Measurements from ENCODE around the gene WIPF2.

WIPF2 gene, protein sequence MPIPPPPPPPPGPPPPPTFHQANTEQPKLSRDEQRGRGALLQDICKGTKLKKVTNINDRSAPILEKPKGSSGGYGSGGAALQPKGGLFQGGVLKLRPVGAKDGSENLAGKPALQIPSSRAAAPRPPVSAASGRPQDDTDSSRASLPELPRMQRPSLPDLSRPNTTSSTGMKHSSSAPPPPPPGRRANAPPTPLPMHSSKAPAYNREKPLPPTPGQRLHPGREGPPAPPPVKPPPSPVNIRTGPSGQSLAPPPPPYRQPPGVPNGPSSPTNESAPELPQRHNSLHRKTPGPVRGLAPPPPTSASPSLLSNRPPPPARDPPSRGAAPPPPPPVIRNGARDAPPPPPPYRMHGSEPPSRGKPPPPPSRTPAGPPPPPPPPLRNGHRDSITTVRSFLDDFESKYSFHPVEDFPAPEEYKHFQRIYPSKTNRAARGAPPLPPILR

DNA sequence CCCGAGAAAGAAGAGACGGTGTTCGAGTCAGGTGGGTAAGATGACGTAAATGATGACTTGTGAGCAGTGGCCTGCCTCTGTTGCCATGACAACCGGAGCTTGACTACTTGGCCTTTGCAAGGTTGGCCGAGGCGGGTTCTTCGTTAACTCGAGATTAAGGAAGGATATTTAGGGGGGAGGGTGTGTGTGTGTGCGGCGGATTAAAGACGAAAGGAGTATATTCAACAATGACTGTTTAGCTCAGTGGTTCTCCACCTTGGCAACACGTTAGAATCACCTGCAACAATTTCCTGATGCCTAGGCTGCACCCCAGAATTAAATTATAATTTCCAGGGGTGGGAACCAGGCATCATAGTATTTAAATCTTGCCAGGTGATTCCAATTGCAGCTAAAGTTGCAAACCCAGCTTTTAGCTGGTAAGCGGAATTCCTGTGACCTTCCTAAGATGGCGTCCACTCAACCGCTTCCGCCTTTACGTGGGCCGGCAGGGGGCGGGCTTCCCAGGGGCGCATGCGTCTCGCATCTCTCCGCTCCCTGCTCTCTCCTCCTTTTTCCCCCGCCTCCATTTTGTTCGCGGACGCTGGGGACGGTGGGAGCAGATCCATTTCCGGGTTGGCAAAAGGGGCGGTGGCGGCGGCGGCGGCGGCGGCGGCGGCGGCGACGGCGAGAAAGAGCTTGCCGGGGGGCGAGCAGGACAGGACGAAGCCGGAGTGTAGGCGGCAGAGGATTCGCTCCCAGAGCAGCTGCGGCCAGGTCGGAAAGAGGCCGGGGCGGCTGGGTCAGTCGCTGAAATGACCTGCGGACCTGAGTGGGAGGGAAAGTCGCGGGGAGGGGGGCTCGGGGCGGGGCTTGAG is at the start of gene WIPF2:
WIPF2 (plus strand) TSS at position 565 of the 854 bp plus-strand sequence. CDS start 37,156 bp downstream, outside the sequence.
- DNase-seq: peak; percentile 98

DNA sequence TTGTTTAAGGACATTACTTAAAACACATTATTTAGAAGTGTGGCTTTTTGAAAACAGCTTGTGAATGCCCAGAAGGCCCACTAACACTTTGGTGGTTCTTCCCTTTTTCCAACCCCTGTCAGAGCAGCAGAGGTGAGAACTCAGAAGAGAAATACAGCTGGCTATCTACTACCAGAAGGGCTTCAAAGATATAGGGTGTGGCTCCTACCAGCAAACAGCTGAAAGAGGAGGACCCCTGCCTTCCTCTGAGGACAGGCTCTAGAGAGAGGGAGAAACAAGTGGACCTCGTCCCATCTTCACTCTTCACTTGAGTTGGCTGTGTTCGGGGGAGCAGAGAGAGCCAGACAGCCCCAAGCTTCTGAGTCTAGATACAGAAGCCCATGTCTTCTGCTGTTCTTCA is 48.8 kb upstream of the WIPF2 start:
- no peak for DNase-seq

DNA sequence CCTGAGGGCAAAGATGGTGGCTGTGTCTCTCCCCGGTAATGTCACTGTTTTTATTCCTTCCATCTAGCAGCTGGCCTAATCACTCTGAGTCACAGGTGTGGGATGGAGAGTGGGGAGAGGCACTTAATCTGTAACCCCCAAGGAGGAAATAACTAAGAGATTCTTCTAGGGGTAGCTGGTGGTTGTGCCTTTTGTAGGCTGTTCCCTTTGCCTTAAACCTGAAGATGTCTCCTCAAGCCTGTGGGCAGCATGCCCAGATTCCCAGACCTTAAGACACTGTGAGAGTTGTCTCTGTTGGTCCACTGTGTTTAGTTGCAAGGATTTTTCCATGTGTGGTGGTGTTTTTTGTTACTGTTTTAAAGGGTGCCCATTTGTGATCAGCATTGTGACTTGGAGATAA is 47.4 kb upstream of the WIPF2 start:
- DNase-seq: no peak

DNA sequence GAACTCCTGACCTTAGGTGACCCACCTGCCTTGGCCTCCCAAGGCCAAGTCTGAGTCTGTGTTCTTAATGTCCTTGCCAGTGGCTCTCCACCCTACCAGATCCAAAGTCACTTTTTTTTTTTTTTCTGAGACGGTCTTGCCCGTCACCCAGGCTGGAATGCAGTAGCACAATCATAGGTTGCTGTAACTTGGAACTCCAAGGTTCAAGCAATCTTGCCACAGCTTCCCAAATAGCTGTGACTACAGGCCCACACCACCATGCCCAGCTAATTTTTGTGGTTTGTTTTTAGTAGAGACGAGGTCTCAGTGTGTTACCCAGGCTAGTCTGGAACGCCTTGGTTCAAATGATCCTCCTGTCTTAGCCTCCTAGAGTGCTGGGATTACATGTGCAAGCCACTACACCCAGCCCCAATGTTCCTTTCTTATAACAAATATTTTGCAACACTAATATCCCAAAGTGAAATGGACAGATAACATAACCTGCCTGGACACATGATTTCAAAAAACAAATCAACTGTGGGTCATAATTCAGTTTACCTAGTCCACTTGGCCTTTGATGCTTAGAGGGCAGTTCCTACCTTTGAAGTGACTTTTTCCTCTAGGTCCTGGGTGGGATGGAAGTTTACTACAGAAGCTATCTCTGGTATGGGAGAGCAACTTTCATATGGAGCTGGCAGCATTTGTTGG is 45.9 kb upstream of the WIPF2 start:
- no peak for DNase-seq

DNA sequence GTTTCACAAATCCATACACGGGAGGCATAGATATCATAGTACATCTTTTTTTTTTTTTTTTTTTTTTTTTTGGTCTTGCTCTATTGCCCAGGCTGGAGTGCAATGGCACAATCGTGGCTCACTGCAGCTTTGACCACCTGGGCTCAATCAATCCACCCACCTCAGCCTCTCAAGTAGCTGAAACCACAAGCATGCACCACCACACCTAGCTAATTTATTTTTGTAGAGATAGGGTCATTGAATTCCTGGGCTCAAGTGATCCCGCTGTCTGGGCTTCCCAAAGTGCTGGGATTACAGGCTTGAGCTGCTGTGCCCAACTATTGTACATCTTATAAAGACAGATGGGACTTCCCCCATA is 45.3 kb upstream of the WIPF2 start:
- DNase-seq: no peak

DNA sequence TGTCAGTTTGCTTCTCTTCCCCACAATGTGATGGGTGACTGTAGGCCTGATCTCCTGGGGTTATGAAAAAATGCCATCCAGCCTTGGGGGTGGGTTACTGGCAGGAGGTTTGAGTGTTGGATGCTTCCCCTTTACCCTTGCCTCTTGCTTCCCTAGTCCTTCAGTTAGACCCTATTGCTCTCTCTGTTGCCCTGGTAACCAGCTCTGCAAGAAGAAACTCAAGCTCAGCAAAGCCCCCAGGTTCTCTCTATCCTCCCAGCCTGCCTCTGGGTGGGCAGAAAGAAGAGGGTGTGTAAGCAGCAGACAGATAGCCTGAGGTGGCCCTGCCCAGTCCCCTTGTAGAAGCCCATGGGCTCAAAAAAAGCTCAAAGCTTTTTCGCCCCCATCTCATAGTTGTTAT is 44.6 kb upstream of the WIPF2 start:
- no peak for DNase-seq

DNA sequence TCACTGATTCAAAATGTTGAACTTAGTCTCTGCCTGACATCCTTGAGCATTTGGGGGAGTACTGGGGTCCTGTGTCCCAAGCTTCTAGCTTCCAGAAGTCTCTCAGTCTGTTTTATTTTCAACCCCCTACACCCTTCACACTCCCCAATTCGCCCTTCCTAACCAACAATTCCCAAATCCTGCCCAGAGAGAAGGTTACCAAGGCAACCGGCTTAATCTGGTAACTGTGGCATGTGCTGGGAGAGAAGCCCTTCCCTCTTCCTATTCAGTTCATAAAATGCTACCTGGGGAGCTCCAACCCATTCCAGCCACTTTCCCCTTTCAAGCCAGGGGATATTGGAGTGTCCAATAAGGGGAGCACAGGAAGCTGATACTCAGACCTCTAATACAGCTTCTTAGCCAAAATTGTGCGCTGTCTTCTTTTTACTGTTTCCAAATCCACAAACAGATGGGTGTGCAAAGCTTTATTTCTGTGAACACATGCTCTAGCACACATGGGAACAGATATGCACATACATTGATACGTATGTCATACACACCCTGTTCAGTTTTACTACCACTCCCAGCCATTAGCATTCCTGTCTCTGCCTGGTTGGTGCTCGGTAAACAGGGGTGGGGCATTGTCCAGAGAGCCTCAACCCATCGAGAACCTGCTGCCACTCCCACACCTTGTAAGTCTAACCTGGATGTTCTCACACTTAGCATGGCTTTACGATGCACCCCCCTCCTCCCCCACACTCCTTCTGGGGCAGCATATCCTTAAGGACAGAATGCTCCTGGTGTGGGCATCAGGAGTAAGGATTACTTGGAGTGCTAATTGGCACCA is 43.0 kb upstream of the WIPF2 start:
- no peak for DNase-seq

DNA sequence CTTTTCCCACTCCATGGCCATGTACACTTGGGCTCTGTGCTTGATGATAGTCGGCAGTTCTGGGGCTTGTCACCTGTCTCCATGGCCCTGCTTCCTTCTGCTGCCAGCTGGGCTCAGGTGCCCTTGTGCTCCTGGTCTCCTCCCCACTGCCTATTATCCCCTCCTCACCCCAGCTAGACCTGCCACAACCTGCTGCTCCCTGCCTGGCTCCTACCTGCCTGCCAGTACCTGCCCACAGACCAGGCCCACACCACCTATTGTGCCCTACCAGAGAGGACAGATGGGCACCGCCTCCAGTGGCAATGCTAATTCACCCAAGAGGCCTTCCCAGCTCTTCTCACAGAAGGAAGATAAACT is 42.4 kb upstream of the WIPF2 start:
- DNase-seq: no peak

DNA sequence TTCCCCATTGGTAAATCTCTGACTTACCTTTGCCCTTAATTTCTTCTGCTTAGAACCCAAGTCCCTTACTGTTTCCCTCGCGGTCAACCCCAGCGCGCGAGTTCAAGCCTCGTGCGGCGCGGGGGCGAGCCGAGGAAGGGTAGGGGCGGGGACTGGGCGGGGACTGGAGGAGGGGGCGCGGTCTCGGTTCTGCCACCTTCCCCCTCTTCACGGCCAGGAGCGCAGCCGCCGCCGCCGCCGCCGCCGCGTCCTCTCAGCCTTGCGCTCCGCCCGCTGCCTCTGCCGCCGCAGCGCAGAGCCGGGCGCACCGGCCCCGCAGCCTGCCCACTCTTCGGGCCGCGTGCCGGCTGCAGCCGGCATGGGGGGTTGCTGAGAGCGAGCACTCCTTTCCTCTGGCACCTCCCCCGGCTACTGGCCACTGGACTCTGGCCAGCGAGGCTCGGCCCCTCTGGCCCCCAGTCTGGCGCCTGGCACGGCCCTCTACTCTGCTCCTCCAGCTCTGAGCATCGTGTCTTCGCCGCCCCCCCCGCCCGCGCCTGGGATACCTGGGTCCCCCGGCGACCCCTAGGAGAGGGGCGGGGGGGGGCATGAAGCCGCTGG is 41.7 kb upstream of the WIPF2 start, which contains the start of gene RAPGEFL1:
RAPGEFL1 (plus strand) TSS at position 196 of the 600 bp plus-strand sequence; CDS start at position 588, 392 bp downstream.
- peak; percentile 83 for DNase-seq

DNA sequence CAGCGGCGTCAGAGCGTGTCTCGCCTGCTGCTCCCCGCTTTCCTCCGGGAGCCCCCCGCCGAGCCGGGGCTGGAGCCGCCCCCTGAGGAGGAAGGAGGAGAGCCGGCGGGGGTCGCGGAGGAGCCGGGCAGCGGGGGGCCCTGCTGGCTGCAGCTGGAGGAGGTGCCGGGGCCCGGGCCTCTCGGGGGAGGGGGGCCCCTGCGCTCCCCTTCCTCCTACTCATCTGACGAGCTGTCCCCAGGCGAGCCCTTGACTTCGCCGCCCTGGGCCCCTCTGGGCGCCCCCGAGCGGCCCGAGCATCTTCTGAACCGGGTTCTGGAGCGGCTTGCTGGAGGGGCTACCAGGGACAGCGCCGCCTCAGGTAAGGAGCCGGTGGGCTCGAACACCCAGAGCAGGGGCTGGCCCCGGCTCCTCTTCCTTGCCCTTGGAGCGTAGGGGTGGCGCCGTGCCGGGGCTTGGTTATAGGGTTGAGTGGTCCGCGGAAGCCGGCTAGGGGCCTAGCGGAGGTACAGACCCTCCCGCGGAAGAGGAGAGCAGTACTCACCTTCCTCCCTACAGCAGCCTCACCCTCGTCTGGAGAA is 41.0 kb upstream of the WIPF2 start:
- no peak for DNase-seq

DNA sequence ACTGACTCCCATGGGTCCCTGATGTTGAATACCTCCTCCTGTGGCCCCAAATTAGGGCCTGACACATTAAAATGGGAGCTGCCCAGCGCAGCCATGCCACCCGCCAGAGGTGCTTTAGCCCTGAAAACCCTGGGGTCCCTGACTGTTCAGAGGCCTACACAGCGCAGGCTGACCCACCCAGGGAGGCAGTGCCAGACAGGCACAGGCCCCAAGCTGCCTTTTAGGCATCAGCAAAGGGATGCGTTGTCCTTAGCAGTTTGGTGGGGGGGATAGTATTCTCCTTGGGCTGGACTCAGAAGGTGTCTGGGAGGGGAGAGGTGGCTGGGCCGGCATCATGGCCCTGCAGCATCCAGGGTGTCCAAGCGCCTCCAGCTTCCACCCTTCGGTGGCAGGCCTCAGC is 40.4 kb upstream of the WIPF2 start:
- DNase-seq: no peak

DNA sequence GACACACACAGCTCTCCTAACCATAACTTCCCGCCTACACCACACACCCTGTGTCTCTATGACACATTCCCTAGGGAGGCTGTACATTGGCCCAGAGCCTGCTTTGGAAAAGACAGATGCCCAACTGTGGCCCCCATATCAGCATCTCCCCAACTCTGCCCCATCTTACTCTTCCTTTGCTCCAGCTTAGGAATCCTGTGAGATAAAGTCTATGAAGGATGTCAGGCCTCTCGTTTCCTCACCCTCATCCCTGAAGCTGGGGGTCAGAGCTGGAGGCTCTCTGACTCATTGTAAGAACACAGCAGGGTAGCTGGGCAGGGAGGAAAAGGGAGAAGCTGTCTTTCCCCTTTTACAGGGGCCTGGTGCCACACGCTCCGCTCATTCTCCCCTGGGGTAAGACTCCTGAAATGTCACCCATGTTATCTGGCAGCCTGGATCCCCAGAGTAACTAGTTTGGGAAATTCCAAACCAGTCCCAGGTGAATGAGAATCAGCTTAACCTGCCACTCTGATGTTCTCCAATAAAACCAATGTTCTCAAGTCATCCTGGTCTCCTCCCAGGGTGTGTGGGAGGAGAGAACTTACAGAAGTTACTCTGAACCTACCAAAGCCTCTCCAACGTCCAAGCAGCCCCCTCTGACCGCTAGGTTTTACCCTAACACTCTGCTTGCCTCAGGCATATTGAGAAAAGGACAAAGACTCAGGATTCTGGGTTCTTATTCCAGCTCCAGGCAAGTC is 39.0 kb upstream of the WIPF2 start:
- DNase-seq: peak; percentile 22

DNA sequence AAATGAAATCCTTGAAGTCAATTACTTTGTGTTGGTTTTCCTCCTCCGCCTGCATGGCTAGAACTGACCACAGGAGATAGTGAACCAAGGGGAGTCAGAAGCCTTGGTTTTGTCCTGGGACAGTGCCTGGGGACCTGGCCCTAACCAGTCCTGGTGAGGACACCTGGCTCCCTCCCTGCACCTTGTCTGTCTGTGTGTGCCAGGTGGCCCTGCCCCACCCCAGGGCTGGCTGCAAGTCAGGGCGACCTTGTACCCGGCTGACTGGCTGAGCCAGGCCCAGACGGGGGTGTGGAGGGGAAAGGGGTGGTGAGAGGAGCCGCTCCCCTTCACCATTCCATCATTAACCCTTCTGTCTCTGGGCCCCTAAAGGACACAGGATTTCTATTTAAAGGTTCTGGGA is 38.4 kb upstream of the WIPF2 start:
- no peak for DNase-seq

DNA sequence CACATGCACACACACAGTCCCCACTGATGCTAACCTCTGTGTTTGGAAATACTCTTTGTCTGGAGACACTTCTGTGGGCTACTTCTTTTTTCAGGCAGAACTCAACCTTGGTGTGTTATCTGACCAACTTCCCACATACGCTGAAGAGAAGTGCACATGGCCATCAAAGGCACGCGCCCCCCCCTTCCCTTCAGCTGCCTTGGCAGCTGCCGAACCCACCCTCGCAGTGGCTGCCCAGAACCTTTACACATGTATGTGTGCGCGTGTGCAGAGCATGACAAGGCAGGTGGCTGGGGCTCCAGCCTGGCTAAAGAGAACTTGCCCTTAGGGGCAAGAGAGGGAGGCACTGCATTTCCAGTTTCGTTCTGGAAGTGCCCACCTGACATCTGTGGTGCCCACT is 37.9 kb upstream of the WIPF2 start:
- no peak for DNase-seq

DNA sequence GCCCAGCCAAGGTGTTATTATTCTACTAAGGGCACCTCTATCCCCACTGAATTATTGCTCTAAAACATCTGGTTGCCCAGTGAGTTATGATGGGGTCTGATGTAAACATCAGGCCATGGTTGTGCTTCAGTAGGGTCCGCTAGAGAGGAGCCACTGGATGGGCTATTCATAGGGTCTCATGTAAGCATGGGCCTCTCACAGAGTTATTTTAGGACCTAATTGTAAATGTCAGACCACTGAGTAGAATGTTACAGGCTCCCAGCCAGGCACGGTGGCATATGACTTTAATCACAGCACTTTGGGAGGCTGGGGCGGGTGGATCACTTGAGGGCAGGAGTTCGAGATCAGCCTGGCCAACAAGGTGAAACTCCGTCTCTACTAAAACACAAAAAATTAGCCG is 36.5 kb upstream of the WIPF2 start:
- DNase-seq: no peak

DNA sequence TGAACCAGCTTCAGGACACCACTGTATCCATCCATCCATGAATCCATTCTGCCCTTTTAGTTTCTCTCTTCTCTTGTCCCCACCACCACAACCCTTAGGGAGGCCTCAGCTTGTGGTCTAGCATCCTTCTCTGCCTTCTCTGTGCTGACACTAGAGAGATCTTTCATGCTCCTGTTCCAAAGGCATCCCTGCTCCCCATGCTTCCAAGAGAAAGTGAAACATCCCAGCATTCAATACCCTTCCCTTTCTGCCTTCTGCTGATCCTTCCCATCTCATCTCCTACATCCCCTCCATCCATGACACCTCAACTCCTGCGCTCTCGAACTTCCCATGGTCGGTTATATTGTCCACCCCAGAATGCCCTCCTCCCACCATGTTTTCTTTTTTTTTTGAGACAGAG is 31.9 kb upstream of the WIPF2 start:
- no peak for DNase-seq

DNA sequence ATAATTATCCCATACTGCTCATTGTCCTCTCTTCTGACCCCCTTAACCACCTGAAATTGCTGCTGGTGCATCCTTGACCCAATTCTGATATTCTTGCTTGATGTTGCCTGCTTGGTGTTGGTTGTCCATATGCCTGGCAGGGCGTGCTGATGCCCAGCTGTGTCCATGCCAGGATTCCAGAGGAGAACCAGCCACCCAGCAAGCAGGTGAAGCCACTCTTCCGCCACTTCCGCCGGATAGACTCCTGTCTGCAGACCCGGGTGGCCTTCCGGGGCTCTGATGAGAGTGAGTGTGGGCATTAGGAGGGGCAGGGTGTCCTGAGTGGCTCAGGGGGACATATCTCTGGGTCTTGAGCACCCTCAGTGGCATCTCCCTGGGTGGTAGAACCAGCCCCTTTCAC is 30.4 kb upstream of the WIPF2 start:
- no peak for DNase-seq

DNA sequence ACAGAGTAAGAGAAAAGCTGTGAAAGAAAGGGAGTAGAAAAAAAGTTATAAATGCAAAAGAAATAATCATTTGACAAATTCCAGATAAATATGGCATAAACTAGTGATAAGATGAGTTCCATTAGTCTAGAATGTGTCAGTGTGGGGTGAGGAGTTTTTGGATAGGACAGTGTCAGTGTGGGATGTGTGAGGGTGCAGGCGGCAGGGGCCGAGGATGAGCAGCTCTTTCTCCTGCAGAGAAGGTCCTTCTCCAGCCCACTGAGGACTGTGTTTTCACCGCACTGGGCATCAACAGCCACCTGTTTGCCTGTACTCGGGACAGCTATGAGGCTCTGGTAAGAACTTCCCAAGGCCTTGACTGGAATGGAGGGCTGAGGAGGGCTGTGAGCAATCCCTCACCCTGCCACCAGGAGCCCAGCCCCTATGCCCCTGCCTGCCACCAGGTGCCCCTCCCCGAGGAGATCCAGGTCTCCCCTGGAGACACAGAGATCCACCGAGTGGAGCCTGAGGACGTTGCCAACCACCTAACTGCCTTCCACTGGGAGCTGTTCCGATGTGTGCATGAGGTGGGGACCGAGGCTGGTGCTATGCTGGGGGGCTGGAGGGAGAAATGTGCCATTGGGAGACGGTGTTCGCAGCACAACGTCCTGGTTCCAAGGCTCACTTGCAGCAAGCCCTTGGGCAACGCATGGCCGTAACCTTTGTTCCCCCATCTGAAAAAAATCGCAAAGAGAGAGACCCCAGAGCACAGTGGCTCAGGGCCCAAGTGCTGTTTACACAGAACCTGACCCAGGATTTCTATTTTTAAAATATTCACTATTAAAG is 28.7 kb upstream of the WIPF2 start:
- DNase-seq: no peak

DNA sequence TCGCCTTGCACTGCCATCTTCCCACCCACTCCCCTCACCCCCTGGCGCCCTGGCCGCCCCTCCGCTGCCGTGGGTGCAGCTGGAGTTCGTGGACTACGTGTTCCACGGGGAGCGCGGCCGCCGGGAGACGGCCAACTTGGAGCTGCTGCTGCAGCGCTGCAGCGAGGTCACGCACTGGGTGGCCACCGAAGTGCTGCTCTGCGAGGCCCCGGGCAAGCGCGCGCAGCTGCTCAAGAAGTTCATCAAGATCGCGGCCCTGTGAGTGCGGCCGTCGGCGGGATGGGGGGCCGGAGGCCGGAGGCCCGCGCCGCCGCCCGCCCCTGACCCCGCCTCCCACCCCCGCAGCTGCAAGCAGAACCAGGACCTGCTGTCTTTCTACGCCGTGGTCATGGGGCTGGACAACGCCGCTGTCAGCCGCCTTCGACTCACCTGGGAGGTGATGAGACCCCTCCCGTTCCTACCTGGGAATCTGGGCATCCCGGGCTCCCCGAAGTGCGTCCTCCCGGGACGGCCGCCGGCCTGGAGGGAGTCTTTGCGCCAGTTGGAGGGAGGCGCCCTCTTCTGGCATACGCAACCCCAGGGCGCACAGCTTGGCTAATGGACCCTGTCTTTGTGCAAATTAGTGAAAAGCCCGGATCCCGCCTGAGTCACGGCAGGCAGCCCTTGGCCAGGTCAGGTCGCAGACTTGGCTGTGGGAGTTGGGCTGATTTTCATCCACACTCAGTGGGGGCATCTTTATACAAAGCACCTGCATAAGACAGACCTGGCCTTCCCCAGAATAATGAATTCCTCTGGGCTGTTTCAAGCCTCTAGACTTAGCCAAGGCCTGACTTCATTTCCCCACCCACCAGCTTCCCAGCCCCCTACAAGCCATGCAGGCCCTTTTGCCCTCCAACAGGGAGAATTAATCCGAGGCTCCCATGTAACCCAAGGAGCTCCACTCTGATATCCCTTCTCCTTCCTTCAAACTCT is 27.6 kb upstream of the WIPF2 start:
- DNase-seq: peak; percentile 67

All from inflammatory macrophage treated with lipopolysaccharide for 4 hours (primary cell).